ENCODE data around the gene RGMA. TPM values are rescaled to one million over a fixed set of nuclear protein-coding genes. Genes with fewer than 3 reads are reported as not detected.

RGMA gene
- total RNA-seq, 1 experiment from 2014 or later, result 41.4 TPM

GRCh38 chr15:93024293-93024692 is 64.7 kb downstream of the RGMA start:
- Histone ChIP-seq H3K23me2 (ENCODE audit: insufficient read length, low read depth, low read length, poor library complexity, severe bottlenecking) (no peaks in the 10 kb centered on the region), H3K4ac (ENCODE audit: low read depth, low read length) (no peak overlapping the region), H3K9ac (ENCODE audit: extremely low read depth, insufficient read length, low read length) (no peak overlapping the region), H2BK120ac (ENCODE audit: low read depth, low read length, poor library complexity, severe bottlenecking) (no peak overlapping the region), H4K8ac (replicated peaks; ENCODE audit: insufficient read length, low read depth, low read length) (no peak overlapping the region), H2AK5ac (ENCODE audit: insufficient read length, low read length) (no peak overlapping the region), H4K20me1 (ENCODE audit: control insufficient read depth, insufficient read depth, insufficient read length) (no peaks in the 10 kb centered on the region), H3K4me1 (ENCODE audit: insufficient read depth, low read length) (no peaks in the 10 kb centered on the region), H3K27ac (ENCODE audit: insufficient read length, low read depth, low read length) (no peak overlapping the region), H3K23ac (ENCODE audit: insufficient read length, low read depth, low read length) (no peak overlapping the region), H2BK5ac (ENCODE audit: insufficient read length, low read length) (no peak overlapping the region), H4K91ac (ENCODE audit: insufficient read length, low read depth, low read length) (no peak overlapping the region), H3K79me2 (ENCODE audit: insufficient read depth, low read length) (no peaks in the 10 kb centered on the region), H3K79me1 (ENCODE audit: insufficient read depth, low read depth, low read length, poor library complexity, severe bottlenecking) (no peaks in the 10 kb centered on the region), H2BK15ac (ENCODE audit: low read depth, low read length) (no peak overlapping the region), H2BK20ac (ENCODE audit: low read depth, low read length, poor library complexity, severe bottlenecking) (no peak overlapping the region), H3K27me3 (ENCODE audit: insufficient read depth, low read length) (no peaks in the 10 kb centered on the region), H3K14ac (ENCODE audit: insufficient read depth, low read length) (no peak overlapping the region), H4K5ac (ENCODE audit: insufficient read length, low read depth, low read length) (no peak overlapping the region), H2BK12ac (ENCODE audit: insufficient read length, low read depth, low read length) (no peak overlapping the region), H2AFZ (ENCODE audit: low read length) (no peak overlapping the region), H3K56ac (ENCODE audit: insufficient read length, low read depth, low read length) (no peak overlapping the region), H3K18ac (ENCODE audit: insufficient read length, low read depth, low read length) (no peak overlapping the region), H3K9me3 (ENCODE audit: control insufficient read depth, low read depth, low read length) (no peaks in the 10 kb centered on the region), H3T11ph (ENCODE audit: low read length) (no peak overlapping the region), H3K4me2 (ENCODE audit: insufficient read depth, insufficient read length, low read length) (no peak overlapping the region)
- no peaks in the 10 kb centered on the region for H3K27me3 Mint-ChIP-seq (ENCODE audit: low read depth)
- H3K4me3 Mint-ChIP-seq, result no peak overlapping the region
- no peak for TF ChIP-seq CTCF (conservative IDR thresholded peaks at IDR 0.05)
- DNase-seq, result no peak
- peaks cover 54 to 81% (median 75%) of the 10 kb centered on the region in 3 experiments for H3K36me3 Mint-ChIP-seq (ENCODE audit: insufficient read depth in 1 of 3, low read depth in 3 of 3)
- peaks cover 8 to 9% of the 10 kb centered on the region in 2 experiments for H3K4me1 Mint-ChIP-seq
- no peaks in the 10 kb centered on the region for H3K9me3 Mint-ChIP-seq
- H3K27ac Mint-ChIP-seq, result no peak overlapping the region
- no CpG with 5 or more reads among the region's 10 CpGs for WGBS (ENCODE audit: extremely low coverage, insufficient read length, low lambda C conversion rate)

Data from H9 (cell line).